GM19035 (cell line): ENCODE measurements around the gene STEAP3.

Source experiments
- ATAC-seq: cut with Tn5 transposase; IDR thresholded peaks from one replicate; pipeline ENCODE4 v1.9.1; 2021; ENCODE audit not compliant: unreplicated experiment

Gene STEAP3

DNA sequence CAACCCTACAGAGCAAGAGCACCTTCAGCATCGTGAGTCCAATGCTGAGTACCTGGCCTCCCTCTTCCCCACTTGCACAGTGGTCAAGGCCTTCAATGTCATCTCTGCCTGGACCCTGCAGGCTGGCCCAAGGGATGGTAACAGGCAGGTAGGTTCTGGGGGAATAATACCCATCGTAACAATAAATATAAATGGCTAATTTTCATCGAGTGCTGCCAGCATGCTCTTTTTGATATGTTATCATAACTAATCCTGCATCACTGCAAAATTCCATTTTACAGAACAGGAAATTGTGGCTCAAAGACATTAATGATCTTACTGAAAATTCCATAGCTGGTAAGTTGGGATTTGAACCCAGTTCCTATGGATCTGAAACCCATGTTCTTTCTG lies 22.2 kb downstream of the STEAP3 start:
- ATAC-seq = no peak

DNA sequence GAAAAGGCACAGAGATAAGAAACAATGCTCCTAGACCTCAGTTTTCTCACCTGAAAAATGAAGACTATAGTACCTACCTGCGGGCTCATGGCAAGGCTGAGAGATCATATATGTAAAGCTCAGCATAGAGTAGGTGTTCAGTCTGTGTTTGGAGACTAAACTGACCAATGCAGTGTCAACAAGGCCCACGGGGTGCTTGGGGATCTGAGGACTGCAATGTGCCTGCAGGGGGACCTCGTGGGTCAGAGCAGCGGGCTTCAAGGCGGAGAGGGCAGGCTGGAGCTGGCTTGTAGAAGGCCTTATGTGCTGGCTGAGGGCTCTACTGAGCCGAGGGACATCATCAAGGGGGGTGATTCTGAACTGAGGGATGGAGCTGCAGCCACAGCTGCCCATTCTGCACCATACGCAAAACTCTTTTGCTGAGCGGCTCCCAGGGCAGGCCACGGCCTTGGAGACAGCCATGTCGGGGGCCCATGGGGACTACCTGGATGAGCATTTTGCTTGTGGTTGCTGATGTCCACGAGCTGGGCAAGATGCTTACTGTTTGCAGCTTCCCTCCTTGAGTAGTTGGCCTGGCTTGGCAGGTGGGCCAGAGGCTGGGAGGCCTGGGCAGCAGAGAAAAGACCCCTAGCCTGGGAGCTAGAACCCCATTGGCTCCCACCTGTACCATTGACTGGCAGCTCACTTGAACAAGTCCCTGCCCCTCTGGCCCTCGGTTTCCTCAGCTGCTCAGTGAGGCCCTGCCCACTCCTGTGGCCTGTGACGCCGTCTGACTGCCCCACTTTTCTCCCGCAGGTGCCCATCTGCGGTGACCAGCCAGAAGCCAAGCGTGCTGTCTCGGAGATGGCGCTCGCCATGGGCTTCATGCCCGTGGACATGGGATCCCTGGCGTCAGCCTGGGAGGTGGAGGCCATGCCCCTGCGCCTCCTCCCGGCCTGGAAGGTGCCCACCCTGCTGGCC lies 23.5 kb downstream of the STEAP3 start:
- no peak for ATAC-seq

DNA sequence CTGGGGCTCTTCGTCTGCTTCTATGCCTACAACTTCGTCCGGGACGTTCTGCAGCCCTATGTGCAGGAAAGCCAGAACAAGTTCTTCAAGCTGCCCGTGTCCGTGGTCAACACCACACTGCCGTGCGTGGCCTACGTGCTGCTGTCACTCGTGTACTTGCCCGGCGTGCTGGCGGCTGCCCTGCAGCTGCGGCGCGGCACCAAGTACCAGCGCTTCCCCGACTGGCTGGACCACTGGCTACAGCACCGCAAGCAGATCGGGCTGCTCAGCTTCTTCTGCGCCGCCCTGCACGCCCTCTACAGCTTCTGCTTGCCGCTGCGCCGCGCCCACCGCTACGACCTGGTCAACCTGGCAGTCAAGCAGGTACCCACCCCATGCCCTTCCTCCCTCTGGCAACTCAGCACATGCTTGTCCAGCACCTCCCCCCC lies 24.2 kb downstream of the STEAP3 start:
- no peak for ATAC-seq

DNA sequence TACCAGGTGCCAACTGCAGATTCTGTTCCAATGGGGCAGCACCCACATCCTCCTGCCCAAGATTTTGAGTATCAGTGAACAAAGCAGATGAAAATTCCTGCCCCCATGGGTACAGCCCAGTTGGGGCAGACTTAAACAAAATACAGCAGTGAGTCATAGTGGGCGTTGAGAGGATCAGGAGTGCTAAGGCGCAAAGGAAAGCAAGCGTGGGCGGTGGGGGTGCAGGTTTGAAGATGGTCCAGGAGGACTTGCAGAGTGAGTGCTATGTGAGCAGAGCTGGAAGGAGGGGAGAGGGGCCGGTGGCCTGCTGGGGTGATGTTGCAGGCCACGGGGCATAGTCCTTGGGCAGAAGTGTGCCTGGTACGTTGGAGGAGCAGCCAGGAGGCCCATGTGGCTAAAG lies 24.7 kb downstream of the STEAP3 start:
- ATAC-seq = no peak

DNA sequence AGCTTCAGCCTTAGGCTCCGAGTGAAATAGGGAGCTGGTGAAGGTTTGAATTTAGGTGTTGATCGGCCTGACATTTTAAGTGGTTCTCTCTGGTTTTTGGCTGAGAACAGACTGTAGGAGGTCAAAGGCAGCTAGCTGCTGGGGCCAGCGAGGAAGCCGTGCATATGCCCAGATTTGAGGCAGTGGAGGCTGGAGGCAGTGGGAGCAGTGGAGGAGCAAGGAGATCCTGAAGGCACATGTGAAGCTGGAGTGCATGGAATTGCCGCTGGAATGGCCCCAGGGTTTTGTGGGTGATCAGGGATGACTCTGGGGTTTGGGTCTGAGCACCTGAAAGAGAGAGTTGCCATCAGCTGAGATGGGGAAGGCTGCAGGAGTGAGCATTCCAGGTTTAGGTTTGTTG lies 25.1 kb downstream of the STEAP3 start:
- ATAC-seq = no peak

DNA sequence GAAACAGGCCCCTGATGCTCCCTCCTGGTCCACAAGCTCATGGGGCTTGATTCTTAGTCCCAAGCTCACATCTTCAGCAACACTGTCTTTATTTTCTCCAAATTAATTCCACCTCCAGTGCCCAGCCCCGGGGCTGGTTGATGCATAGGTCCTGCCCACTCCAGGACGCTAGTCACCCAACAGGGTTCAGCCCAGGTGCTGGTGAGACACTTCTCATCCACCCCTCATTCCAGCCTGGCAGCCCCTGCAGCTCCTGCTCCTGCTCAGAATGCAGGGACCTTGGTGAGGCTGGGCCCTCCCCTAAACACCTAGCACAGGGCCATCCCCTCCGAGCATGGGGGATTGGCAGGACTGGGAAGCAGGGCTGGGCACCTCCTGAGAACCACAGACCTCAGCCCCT lies 25.7 kb downstream of the STEAP3 start:
- no peak for ATAC-seq

DNA sequence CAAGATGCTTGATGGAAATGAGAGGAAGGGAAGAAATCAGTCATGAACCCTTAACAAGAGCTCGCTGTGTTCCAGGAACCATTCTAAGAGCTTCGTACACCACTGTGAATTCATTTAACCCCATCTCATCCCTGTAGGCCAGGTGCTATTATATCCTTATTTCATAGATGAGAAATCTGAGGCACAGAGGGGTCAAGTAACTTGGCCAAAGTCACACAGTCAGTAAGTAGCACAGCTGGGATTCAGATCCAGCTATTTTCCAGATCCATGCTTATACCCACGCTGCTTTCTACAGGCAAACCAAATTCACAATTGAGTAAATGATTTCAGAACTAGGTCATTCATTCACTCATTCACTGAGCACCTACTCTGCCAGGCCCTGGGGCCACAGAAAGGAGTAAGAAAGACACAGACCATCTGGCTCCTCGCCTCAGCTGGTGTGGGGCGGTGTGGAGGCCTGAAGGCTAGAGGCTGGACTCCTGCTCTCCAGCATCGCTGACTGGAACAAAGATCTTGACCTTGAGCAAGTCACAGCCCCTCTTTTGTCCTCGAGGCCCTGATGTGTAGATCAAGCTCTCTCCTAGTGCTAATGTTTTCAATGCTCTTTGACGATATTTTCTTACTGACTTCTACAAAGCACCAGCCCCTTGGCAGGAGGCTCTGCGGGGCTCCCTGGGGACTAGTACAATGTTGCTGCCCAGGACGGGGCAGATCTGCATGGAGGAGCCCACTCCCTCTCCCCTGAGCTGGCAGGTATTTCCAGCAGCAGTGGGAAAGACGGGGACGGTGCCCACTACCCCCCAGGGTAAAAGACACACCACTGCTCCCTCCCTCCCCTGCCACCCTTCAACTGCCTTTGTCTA lies 26.5 kb downstream of the STEAP3 start:
- no peak for ATAC-seq

DNA sequence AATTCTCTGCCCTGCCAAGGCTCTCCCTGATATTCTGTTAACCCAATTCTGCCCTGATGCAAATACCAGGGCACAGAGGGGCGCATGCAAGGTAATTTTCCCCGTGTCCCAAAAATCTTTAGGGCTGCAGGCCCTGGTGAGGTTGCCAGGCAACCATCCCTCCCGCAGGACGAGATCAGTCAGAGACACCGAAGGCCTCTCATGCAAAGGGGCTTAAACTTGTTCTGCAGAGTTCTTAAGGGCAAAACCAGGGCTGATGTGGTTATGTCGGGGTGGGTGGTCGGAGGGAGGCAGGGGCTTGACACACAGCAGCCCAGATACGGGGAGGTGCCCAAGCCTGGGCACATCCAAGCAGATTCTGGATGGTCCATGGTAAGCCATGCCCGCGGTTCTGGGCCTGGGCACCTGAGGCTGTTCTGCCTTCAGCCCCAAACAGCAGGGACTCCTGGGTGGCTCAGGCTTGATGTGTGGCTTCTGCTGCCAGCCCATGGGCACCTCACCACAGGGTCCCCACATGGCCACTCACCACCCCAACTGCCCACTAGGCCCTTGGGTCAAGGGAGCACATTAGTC lies 27.2 kb downstream of the STEAP3 start:
- no peak for ATAC-seq

DNA sequence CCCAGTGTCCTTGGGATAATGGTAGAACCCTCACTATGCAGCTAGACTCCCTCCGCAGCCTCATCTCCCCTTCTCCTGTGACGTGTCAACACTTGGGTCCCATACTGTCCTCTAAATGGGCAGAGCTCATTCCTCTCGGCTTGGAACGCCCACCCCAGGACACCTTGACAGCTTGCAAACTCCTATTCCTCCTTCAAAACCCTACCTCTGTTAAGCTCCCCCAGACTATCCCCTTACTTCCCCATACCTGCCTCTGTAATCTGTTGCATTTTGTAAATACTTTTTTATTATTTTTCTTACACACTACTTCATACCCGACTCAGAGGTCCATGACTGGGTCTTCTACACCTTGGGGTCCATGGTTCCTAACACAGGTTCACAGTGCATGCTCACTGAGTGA lies 28.0 kb downstream of the STEAP3 start:
- ATAC-seq = no peak

DNA sequence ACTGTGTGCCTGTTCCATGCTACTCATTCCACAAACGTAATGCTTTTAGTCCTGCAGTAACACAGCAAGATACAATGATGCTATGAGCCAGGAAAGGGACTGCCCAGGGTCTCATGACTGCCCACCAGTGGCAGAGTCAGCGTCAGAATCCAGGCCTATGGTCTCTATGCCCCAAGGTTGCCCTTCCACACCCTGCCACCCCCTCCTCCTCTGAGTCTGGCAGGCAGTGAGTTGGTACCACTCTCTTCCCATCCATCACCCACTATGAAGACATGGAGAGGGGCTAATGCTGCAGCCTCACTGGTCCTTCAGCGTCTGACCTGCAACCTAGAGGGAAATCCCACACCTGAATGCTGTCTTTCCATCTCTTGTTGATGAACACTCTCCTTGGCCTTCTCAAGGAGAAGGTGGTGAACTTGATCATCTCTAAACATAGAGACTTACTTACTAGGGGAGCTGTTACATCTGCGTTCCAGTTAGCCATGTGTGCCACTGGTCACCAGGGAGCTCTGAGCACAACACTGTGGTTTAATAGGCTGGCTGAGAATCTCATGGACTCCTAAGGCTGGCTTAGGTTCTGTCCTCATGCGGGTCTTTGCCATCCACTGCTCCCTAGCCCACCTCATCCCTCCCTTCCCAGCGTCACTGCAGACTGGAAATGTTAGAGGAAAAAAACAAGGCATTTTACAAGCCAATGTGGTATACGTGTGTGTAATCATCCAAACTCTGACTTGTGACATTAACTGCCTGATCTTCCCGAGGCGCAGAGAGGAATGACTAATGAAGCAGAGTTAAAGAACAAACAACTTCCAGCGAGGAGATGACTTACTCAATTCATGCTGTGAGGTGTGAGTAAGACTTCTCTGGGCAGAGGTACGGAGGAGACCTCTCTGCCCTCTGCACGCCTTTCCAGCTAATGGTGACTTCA lies 28.8 kb downstream of the STEAP3 start:
- no peak for ATAC-seq

DNA sequence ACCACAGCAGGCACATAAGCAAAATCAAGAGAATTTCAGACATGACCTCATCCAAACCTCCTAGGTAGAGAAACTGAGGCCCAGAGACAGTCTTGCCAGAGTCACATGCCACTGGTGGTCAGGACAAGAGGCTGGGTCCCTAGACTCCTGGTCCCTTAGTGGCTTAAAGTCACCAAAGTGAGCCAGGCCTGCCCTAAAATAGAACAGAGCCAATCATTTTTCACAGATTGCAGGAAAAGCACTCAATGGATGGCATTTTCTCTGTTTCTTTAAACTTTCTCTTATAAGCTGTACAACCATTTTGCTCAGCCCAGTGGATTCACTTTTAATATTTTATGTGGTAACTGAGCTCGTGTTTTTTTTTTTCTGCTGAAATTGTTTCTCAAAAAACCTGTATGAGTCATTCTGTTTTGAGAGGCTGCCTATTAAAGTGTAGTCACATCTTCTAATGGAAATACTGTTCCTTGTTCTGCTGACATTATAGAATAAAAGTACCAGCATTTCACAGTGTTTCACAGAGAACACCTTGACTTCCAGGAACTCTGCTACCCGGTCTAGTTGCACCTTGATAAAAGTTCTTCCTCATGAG lies 29.6 kb downstream of the STEAP3 start:
- no peak for ATAC-seq

DNA sequence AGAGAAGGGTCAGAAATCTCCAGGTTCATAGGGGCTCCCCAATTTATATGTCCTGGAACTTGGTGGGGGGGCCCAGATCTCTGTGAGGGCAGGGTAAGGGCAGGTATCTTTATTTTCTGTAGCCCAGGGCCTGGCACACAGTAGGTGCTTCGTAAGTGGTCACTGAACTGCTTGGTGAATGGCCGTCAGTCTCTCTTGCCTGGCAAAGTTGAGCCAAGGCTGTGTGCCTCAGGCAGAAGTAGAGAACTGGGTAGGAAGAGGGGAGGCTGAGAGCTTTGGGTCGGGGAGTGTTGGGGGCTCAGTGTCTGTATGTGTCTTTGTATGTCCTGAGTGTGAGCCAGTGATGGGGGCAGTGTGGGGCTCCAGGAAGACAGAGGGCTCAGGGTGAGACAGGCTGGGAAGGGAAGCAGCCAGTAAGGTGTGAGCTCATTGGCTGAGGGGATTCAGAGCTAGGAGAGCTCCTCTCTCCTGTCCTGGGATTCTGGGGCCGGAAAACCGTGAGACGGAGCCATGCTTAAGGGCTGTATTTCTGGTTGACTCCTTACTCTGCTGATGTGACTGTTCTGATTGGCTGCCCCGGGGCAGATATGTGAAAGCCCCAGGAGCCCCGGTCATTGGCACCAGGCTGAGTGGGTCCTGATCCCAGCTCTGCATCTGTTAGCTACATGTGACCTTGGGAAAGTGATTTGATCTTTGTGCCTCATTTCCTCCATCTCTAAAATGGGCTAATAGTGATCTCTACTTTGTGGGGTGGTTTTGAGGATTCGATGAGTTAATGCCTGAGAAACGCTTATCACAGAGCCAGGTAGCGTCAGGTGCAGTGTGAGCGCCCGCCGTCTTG lies 30.3 kb downstream of the STEAP3 start:
- no peak for ATAC-seq

DNA sequence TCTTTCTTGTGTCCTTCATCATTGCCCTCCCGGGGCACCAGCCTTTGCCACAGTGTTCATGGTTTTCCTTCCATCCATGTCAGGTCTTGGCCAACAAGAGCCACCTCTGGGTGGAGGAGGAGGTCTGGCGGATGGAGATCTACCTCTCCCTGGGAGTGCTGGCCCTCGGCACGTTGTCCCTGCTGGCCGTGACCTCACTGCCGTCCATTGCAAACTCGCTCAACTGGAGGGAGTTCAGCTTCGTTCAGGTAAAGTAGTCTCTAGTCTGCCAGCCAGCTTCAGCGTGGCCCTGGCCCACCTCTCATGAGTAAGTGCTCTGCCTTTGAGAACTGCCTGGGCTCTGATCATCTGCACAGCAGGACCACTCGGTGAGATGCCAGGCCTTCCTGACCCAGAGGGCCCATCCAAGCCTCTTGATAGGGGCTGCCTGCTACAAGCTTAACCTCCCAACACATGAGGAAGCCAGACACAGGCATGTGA lies 31.0 kb downstream of the STEAP3 start:
- no peak for ATAC-seq

DNA sequence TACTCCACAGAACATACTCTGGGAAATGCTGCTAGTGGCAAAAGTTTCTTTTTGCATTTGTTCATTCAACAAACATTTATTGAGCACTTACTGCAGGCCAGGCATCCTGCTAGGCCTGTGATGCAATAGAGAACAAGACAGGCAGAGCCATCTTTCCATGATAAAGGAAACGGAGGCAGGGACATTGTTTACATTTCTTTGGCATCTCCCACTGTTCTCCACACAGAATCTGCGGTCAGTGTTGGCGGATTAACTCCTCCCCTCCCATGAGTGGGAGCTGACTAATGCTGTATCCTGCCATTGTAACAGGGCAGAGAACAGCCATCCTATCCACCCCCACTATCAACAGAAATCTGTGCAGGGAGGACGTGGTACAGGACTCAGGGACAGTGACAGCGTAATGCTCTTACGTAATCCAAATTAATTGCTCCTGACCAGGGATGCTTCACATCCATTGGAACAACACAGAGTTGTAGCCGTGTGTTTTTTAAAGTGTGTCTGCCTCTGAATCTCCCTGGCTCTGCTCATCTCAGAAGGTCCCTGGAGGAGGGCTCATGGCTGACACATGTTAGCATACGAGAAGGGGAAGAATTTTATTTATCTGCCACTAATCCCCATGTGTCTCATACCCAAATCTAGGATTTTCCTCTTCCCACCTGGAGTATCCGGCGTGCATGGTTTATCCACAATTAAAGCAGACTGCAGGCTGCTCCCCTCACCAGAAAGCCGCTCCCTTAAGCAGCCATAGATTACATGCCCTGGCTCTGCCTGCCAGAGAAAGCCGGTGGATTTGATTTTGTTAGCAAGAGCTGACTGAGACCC lies 32.3 kb downstream of the STEAP3 start:
- no peak for ATAC-seq

DNA sequence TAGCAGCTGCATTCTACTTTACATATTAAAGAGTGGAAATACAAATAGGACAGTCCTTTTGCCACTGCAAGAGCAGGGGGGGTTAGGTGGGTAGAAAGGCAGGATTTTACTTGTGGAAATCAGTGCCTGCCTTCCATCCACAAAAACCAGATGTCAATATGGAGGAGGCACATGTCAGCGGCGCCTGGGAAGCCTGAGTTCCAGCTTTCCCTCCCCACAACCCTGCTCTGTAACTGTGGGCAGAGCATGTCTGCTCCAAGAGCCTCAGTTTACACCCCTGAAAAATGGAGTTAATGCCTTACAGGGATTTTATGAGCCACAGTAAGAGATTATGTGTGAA lies 32.9 kb downstream of the STEAP3 start:
- no peak for ATAC-seq

DNA sequence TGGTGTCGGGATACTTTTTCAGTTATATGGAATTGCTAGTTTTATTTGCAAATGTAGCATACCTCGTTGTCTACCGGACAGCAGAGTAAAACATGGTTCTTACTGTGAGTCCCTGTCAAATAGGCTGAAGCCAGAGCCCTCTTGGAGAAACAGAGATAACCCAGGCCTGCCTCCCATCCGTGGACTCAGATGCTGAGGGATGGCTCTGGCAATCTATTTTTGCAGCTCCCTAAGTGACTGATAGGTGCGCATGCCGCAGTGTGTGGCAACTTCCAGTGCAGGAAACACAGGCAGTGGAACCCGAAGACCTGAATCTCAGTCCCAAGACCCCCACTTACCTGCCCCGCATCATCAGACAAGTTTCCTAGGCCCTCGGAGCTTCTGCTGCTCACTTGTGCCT lies 33.6 kb downstream of the STEAP3 start:
- ATAC-seq = no peak

DNA sequence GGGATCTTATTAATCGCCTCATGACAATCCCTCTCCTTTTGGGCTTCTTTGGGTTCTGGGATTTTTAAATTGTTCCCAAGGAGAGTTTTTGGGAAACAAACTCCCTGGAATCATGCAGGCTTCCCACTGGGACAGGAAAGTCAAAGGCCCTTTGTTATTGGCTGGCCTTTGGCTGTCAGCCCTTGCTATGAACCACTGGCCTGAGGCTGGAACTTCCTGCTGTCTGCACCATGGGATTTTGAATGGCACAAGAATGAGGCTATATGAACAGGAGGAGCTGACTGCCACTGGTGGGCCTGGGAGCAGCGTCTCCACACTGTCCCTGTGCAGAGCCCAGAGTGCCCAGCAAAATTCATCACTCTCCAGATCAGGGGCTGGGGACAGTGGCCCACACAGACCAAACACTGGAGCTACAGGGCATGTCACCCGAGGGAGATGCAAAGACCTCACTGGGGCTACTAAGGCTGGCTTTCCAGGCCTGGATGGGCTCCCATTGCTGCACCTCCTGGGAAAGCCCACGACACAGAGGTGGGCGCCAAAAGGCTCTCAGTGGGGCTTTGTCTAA lies 35.7 kb downstream of the STEAP3 start:
- ATAC-seq = no peak
